NCI-H2171 (cell line): Measurements from ENCODE around the gene SETD5.

ENCODE experiments used
- DNase-seq: peaks from one replicate; lab custom pipeline; 2025; lab: John Stamatoyannopoulos, UW

SETD5 gene, protein sequence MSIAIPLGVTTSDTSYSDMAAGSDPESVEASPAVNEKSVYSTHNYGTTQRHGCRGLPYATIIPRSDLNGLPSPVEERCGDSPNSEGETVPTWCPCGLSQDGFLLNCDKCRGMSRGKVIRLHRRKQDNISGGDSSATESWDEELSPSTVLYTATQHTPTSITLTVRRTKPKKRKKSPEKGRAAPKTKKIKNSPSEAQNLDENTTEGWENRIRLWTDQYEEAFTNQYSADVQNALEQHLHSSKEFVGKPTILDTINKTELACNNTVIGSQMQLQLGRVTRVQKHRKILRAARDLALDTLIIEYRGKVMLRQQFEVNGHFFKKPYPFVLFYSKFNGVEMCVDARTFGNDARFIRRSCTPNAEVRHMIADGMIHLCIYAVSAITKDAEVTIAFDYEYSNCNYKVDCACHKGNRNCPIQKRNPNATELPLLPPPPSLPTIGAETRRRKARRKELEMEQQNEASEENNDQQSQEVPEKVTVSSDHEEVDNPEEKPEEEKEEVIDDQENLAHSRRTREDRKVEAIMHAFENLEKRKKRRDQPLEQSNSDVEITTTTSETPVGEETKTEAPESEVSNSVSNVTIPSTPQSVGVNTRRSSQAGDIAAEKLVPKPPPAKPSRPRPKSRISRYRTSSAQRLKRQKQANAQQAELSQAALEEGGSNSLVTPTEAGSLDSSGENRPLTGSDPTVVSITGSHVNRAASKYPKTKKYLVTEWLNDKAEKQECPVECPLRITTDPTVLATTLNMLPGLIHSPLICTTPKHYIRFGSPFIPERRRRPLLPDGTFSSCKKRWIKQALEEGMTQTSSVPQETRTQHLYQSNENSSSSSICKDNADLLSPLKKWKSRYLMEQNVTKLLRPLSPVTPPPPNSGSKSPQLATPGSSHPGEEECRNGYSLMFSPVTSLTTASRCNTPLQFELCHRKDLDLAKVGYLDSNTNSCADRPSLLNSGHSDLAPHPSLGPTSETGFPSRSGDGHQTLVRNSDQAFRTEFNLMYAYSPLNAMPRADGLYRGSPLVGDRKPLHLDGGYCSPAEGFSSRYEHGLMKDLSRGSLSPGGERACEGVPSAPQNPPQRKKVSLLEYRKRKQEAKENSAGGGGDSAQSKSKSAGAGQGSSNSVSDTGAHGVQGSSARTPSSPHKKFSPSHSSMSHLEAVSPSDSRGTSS (N-terminal part only)

DNA sequence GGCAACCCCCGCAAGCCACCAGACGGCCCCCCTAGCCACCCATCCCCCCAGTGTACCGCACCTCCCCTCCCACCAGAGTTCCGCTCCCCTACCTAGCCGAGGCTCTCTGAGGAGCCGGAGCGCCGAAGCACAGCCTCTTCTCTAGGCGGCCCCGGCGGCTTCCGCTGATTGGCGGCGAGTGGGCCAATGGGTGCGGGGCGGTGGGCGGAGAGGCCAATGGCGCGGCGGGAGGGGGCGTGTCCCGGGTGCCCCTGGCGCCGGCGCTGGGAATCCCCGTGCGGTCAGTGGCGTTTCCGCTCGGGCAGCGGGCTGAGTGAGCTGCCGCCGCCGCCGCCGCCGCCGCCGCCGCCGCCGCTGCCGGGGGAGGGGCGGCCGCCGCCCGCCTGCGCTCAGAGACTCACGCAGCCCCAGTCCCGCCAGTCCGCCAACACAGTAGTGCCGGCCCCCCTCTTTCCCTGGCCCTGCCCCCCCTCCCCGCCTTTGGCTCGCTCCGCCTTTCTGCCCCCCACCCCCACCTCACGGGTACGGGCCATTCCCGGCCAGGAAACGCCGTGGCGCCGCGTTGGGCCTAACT lies at the start of gene SETD5:
TSS of gene SETD5 (plus strand) at position 284 of the 574 bp plus-strand sequence. CDS start 31,324 bp downstream, outside the sequence.
- peak; percentile 83 for DNase-seq

DNA sequence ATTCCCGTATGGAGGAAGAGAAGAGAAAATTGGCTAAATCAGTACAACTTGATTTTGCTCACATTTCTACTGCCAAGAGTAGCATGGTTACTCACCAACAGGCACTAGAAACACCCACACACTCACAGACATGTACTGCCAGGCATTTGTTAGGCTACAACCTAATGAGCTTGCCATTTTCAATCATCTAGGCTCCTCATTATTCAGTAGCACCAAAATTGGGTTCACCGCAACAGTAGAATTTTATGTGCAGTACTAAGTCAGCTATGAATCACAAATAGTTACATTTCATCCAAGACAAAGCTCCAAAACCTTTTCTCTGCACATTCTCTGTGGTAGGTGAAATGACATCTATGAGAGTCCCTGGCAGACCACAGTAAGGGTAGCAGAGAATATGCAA lies 49.5 kb upstream of the SETD5 start:
- no peak for DNase-seq

DNA sequence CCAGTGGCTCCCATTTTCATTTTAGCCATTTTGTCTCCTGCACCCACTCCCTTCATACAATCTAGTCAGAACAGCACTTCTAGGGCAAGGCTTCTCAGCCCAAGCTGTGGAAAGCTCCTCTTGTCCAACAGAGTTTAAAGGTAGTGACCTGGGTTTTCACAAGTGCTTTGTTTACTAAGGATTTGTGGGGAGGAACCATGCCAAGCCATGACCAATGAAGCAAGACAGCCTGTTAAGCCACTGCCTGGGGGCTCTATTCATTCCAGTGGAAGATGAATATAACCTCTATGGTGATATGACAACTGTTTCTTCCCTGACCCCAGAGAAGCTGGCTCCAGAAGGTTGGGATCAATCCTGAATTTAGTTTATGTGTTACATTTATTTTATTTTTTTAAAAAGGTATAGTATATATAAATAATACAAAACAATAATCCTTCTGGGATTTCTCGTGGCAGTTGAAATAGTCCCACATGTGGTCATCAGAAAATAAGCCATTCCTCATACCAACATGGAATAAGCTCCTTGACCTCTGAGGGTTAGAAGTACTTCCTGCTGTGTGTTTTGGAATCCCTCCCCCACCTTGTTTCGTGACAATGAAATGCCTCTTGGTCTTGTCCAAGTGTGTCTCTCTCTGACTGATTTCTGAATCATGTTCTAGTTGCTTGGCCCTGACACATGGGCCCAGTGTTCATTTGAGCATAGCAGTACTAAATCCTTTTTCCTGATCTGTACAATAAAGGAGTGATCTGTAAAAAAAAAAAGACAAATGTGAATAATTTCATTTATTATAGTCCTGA lies 47.9 kb upstream of the SETD5 start:
- no peak for DNase-seq

DNA sequence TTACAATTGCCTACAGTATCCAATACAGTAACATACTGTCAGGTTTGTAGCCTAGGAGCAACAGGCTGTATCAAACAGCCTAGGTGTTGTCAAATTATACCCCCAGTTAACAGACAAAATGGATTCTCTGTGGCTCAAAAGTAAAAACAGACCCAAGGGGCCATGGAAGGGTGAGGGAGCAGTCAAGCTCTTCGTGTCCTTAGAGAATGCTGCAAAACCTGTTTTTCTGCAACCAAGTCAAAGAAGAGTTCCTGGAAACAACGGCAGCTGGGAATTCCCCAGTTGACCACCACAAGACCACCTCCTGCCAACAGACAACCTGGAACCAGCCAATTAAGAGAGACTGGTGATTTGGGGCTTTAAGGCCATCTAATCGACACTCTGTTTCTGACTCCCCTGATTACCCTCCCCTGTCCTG lies 45.7 kb upstream of the SETD5 start:
- no peak for DNase-seq

DNA sequence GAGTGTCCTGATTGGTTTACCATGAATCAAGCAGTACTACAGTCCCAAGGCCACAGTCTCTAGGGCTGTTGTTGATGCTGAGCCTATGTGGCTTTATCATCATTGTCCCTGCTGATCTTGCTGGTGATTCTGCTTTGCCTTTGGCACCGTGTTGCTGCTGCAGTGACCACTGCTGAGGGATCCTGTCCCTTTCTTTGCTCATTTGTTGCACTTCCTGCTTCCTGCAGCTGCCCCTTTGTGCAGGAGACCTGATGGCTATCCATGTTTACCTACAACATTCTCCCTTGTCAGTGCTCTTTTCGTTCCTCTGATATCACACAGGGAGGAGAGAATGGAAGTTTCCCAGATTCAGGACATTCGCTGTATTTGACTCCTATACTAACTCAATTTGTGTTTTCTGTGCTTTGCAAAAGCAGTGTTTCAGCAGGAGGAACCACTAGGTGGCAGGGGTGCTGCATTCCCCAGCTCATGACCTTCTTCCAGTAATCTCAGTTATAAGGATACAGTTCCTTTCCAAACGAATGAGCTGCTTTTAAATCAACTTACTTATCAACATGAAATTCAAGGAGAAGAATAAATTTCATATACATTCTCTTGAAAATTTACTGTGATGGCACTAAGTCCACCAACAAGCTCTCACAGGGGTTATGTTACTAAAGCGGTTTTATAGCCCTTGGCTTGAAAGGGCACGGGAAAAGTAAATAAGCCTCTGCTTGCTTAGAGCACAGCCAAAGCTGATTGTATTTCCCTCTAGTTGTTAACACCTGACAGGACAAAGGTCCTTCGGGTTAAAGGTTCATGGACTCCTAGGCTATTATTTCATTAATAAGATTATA lies 44.3 kb upstream of the SETD5 start:
- DNase-seq: no peak

DNA sequence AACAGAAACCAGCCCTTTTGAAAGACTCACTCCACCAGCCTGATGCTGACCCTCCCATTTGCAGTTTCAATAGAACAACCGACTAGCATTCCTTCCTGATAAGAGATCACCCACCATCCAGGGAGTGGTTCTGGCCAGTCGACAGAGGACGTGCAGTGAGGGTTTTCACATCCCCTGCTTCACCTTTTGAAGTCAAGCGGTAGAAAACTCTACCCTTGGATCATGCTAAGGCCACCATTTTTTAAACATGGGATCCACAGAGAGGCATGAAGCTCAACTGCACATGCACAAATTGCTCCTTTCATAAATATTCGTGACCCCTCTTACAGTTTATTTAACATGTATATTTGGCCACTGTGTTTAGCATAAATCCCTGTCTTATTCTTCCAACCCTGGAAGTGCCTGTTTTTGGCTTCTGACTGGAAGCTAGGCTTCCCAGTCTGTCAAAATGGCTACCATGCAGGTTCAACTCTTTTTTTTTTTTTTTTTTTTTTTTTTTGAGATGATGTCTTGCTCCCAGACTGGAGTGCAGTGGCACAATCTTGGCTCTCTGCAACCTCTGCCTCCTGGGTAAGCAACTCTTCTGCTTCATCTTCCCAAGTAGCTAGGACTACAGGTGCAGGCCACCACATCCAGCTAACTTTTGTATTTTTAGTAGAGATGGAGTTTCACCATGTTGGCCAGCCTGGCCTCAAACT lies 35.6 kb upstream of the SETD5 start:
- no peak for DNase-seq

DNA sequence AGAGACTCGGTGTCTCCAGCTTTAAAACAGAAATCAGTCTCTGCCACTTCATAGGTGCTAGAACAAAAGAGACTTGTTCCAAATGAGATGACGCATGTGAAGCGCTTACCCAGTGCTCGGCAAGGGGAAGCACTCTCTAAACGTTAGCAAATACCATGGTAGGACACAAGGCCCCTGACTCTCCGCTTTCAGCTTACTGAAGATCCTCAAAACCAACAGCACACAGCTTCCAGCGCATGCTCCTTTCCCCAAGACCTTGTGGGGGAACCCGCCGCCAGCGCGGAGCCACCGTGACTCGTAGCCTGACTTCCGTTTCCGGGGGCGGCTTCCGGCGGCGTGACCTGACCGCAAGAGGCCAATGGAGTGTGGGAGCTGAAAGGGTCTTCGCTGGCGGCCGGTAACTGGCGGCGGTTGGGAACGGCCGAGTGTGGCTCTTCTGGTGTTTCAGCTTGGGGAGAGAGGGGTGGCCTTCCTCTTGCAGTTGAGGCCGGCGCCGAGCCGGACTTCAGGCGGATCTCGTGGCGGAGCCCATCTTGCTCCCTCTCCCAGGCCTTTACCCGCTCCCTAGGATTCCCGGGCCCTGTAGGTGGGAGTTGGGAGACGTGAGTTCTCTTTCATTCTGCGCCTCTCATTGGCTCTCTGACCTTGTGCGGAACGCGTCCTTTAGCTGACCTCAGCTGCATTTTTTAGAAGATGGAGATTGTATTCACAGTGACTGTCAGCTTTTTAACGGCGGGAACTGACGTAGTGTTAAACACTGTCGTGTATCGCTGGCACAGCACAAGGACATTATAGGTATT lies 34.5 kb upstream of the SETD5 start, which contains the start of gene THUMPD3:
TSS of gene THUMPD3 (plus strand) at position 324 of the 800 bp plus-strand sequence. CDS start 2,015 bp downstream, outside the sequence.
- DNase-seq: peak; percentile 71

DNA sequence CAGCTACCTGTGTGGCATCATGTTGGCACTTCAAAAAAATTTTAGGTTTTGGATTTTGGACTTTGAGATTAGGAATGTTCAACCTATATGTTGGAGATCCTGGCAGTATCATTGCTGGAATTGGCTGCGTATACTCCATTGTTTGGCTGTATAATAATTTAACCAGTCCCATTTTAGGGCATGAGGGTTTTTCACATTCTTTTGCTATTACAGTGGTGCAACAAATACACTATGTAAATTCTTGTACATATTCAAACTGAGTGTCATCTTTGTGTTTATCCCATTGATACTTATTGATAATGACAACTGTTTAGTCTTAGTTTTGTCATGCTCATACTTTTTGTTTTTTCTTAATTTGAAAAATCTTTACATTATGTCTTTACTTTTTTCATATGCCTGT lies 27.9 kb upstream of the SETD5 start:
- DNase-seq: no peak

DNA sequence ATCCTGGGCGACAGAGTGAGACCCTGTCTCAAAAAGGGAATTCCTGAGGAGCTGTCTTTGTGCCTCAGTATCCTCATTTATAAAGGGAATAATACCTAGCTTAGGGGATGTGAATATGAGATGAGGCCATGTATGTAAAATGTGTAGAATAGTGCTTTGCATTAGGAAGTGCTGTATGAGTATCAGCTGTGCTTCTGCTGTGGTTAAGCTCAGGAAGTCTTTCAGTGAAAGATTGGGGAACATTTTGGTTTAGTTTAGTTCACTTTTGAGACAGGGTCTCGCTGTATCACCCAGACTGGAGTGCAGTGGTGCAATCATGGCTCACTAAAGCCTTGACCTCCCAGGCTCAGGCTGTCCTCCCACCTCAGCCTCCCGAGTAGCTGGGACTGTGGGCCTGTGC lies 23.9 kb upstream of the SETD5 start:
- DNase-seq: no peak

DNA sequence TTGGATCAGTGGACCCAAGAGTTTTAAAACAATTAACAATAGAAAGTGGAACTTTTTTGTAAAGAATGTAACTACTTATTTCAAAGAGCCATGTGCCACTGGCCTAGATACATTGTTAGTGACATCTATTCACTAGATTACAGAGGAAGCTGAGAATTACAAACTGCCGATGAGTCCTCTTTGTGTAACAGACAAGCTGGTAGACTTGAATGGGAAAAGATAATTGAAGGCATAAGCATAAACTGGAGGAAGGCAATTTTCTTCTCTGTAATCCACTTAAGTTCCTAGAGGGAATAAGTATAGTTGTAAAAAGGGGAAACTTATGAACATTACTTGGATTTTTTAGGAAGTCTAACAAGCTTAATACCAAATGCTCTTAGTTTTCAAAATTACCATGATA lies 19.4 kb upstream of the SETD5 start:
- no peak for DNase-seq

DNA sequence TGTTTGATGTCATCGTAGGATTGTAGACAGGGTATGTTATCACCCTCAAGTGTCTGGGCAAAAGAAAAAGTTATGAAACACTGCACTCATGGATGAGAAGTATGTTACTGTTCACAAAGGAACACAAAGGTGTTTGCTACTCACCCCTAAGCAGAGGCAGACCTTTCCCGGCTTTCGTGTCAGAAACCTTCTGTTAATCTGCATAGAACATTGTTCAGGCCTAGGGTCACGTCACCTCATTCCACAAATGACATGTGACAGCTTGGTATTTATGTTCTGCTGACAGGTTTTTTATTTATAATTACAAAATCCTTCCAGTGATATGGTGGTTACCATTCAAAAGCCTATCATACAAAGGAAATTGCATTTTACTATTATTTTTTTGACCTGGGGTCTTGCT lies 18.1 kb upstream of the SETD5 start:
- DNase-seq: no peak

DNA sequence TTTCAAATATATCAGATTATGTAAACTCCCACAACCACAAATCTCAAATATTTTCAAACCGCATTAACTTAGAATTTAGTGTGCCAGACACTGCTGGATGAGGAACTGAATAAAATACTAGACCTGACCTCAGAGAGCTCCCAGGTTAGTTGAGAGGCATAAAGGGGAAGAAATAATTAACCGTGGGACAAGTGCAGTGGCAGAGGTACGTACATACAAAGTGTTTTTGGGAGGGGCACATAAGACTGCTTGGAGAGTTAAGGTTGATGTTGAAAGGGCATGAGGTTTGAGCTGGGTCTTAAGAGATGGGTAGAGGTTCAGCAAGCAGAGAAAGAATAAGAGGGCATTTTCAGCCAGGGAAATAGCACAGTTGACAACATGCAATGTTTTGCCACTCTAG lies 17.4 kb upstream of the SETD5 start:
- DNase-seq: no peak

DNA sequence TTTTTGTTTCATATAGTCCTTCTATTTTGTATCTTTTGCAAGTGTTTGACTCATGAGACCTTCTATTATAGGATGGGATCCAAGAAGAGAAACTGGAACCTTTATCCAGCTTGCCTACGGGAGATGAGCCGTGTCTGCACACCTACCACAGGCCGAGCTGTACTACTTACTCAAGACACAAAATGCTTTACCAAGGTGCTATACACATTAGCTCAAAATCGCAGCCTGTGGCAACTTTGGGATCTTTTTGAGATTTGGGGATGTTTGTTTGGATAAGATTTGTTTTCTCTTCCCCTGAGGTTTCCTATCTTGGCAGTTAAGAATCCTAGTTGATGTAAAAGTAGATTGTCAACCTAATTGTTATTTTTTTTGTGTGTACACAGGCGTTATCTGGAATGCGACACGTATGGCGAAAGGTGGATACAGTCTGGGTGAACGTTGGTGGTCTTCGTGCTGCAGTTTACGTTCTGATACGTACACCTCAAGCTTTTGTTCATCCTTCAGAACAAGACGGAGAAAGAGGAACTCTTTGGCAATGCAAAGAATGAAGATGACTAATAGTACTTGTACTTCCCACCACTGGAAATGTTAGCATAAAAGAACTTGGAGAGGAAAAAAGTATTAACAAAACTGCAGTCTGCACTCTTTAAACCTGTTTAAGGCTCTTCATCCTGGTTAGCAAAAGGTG lies 13.1 kb upstream of the SETD5 start:
- DNase-seq: no peak

DNA sequence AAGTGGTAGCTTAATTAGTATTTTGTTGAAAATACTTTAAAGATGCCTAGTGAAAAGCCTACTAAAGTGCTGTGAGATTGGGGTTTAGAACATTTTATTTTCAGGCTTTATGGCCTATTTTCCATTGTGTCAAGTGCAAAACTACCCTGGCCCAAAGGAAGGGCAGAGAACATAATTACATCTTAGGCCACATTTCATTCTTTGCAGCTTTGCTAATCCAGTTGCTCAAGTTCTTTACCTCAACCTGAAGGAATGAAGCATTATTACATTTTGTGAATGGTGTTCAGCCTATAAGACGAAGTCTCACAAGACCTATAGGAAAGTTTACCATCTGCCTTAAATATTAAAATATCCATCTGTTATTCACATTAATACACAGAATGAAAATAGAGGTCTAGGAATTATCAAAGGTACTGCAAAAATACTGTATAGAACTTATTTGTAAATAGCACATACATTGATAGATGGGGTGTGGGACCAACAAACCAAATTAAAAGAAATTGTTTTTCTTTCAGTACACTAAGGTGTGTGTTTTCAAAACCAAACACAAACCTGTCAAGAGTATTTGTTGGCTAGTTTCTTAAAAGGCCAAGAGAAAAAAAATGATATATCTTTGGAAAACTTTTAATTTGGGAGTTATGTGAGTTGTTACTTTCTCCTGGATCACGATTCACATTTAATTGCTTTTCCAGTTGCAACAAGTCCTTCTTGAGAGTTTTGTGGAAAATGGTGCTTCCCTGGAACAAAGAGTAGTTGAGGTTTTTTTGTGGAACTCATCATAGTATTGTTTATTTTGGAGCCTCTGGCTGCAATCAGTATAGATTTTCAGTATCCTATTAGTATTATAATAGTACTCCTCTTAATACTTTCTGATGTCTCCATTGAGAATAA lies 12.0 kb upstream of the SETD5 start:
- no peak for DNase-seq

DNA sequence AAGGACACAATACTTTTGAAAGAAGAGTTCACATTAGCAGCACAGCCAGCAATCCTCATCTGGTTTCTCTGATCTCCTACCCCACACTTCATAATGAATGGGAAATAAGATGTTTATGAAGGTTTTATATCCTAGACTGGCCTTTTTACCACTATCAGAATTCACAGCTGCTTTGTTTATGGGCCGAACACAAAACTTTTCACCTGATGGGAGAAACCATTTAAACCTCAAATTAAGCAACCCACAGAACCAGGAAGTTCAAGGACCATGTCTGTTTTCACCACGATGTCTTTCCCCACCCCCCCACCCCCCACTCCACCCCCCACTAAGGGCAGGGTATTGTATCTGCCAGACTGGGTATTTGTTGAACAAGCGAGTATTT lies 11.3 kb upstream of the SETD5 start:
- DNase-seq: no peak

DNA sequence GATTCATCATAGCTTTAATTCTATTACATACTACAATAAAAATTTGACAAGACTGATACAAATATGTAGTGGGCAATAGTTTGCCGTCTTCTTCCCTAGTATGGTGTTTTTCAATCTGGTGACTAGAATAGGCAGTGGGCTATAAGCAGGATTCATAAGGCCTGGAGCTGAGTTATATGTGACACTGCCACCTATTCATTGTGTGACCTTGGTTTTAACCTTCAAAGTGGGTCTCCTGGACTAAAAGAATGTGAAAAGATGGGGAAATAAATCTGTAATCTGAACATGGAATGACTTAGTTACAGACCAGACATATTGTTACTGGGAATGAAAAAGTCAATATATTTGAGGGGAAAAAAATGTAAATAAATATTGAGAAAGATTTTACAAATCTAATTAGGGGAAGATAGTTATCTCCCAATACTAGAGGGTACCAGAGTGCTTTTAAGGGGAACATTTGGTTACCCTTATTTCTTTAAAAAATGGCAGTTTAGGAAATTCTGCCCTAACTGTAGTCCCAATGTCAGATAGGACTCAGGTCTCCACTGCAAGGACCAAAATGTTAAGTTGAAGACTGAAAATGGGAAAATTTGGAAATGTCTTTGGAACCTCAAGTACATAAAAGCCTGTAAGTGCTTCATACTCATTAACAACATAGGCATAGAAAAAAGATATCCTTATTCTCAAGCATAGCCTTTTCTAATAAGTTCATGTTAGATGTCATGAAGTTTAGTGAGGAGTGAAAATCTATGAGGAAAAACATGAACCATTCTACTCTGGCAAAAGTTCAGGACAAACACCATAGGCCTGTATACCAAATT lies 10.7 kb upstream of the SETD5 start:
- DNase-seq: no peak
